NCI-H748 (cell line): ENCODE measurements around the gene USF3.
"Not testable (repeated sequence)": the region's sequence is repeated elsewhere in the genome, so short reads cannot be mapped to it uniquely, and the experiment has no call there.

ENCODE experiments used
- DNase-seq: peaks from one replicate; lab custom pipeline; 2025; ENCODE audit not compliant: unreplicated experiment; lab: John Stamatoyannopoulos, UW

USF3 gene

GRCh38 chr3:113659101-113659541, 37.3 kb downstream of the USF3 start:
- DNase-seq: peak; percentile 59

DNA sequence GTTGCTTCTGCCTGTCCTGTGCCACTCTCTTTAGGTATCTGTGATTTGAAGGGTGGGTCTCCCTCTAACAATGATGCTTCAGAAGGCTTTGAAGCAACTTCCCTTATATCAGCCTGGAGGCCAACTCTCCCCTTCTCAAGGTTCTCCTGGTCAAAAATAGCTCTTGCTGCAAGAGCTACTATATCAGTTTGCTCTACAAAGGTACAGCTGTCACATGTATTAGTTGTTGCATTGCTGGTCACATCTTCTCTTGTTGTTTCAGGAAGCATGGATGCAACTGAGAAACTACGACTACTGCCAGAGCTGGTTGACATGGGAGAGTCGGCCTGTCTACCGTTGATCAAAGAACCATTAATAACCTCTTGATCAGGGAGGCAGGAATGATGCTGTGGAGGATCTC, 38.3 kb downstream of the USF3 start:
- DNase-seq: no peak

DNA sequence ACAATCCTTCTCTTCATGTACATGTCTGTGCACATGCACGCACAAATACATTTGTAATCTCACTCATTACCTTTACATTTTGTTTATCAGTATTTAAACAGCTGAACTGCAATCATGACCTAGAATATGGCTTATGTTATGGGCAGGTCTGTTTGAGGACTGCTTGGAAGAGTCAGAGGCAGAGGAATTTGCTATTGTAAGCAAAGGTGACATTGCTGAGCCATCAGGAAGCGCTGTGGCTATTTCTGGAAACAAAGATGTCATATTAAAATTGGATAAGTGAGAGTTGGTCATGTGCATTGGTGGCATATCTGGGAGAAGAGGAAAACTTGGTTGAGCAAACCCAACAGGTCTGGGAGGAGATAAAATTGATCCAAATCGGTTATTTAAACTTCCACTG, 41.6 kb downstream of the USF3 start:
- DNase-seq: no peak

GRCh38 chr3:113654310-113654709, 42.1 kb downstream of the USF3 start:
- no peak for DNase-seq

DNA sequence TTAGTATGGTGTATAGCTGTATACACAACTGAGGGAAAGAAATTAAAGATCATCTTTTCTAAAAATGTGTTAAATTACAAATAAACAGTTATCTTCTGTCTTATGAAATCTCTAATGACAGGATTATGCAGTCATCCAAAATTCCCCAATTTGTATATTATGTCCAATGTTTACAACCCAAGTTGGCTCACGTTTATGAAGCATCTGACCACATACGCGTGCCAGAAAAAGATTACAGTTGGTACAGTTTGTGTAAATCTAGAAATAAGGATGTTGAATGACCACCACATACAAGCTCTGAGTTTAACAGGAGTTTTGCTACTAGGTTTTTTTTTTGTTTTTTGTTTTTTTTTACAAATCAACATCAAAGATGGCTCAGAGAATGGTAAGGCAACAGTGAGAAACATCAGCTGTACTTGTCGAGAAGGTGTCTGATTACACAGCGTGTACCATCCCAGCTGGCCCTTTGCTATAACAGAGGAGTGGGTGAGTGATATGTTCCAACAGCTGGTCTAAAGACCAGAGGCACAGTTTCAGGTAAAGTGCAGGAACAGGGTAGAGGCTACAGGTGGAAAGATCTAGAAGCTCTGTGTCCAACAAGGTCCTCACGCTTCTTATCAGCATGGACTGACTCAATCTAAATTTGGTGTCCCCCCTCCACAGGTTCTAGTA, 47.1 kb downstream of the USF3 start:
- DNase-seq: no peak

GRCh38 chr3:113648524-113648923, 47.9 kb downstream of the USF3 start:
- DNase-seq: no peak

- no peak for DNase-seq
These were observed 52.9 kb downstream of the USF3 start for GRCh38 chr3:113643583-113643982.

- DNase-seq: peak; percentile 15
These were observed 57.5 kb downstream of the USF3 start for GRCh38 chr3:113638910-113639309.

DNA sequence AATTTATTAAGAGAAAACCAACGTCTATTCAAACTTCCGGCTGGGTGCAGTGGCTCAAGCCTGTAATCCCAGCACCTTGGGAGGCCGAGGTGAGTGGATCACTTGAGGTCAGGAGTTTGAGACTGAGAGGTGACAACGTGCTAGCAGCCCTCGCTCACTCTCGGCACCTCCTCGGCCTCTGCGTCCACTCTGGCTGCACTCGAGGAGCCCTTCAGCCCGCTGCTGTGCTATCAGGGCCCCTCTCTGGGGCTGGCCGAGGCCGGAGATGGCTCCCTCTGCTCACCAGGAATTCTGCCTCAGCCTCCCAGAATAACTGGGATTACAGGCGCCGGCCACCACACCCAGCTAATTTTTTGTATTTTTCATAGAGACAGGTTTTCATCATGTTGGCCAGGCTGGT, 58.7 kb downstream of the USF3 start:
- no peak for DNase-seq

- not testable (repeated sequence) for DNase-seq
These were observed 60.4 kb downstream of the USF3 start for GRCh38 chr3:113636034-113636433.

GRCh38 chr3:113634782-113635474, 61.5 kb downstream of the USF3 start:
- DNase-seq: no peak

- DNase-seq: no peak
These were observed 64.9 kb downstream of the USF3 start for GRCh38 chr3:113631573-113631972.

- no peak for DNase-seq
These were observed 65.4 kb downstream of the USF3 start for GRCh38 chr3:113630956-113631542.

- DNase-seq: no peak
These were observed 66.6 kb downstream of the USF3 start for GRCh38 chr3:113629584-113630421.

- no peak for DNase-seq
These were observed 67.7 kb downstream of the USF3 start for GRCh38 chr3:113628788-113629187.

DNA sequence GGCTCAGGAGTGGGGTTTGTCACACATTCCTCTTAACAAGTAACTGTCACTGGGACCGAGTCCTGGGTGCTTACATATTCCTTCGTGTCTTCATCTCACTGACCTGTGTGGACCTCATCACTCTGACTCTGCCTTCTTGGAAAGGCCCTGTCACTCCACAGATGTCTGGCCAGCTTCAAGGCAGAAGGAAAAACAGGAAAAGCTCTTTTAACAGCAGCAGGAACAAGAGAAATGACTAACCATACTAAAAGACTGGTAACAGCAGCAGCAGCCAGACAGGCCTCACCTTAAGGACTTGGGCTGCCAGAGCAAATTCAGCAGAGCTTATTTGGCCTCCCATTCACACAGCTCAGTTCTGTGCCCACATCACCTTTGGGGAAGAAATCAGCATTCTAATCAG, 68.1 kb downstream of the USF3 start:
- DNase-seq: no peak

GRCh38 chr3:113626503-113627371, 69.7 kb downstream of the USF3 start:
- peak; percentile 25 for DNase-seq

- no peak for DNase-seq
These were observed 70.6 kb downstream of the USF3 start for GRCh38 chr3:113625834-113626233.

- no peak for DNase-seq
These were observed 72.6 kb downstream of the USF3 start for GRCh38 chr3:113623811-113624210.

DNA sequence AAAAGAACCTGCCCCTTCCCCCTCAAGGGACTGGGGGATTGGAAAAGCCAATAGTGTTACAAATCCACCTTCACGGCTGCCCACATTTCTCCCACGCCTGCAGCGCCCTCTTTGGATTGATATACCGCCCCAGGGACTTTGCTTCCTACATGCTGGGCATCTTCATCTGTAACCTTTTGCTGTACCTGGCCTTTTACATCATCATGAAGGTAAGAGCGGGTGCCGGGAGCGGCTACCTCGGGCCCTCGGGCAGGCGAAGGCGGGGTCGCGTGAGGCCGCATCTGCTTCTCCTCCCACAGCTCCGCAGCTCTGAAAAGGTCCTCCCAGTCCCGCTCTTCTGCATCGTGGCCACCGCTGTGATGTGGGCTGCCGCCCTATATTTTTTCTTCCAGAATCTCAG, 73.1 kb downstream of the USF3 start:
- DNase-seq: no peak

DNA sequence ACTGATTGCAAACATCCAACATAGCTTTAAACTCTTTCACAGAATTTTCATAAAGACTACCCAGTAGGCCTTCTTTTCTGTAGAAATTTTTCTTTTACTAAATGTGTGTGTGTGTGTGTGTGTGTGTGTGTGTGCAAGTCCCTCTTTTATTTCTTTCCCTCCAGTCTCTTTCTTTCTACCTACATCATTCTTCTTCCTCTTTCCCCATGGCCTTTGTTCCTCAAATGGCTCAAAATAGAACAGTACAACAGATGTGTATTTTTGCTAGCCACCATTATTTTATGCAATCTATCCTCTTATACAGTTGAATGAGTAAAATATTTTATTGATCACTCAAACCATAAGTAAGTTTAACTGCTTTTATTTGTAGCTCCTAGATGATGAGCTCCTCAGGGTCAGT, 76.4 kb downstream of the USF3 start:
- no peak for DNase-seq
